ENCODE data around the gene WASHC3.

WASHC3 gene

GRCh38 chr12:101967506-101967905, 94.3 kb downstream of the WASHC3 start:
- no peak for DNase-seq

- no peak for DNase-seq
Measured at GRCh38 chr12:101966496-101966895, 95.3 kb downstream of the WASHC3 start.

GRCh38 chr12:101963697-101964096, 98.1 kb downstream of the WASHC3 start:
- DNase-seq = no peak

Data from stimulated activated naive CD4-positive, alpha-beta T cell treated with Interleukin-2 at 50 U/mL for 16 hours (primary cell).